Retinal pigment epithelial cell (primary cell): Measurements from ENCODE around the gene KCTD18.

Experiments used
- DNase-seq: peaks from one replicate; pipeline ENCODE4 v3.0.0-alpha.2; 2010; ENCODE audit warnings: low read depth
- H3K4me3 ChIP-seq: 2 replicates; pipeline ENCODE4 v1.5.1; 2011; ENCODE audit warnings: mild to moderate bottlenecking, low read length, control low read depth, moderate library complexity
- CTCF ChIP-seq: conservative IDR thresholded peaks from 2 replicates; pipeline ENCODE4 v1.5.1; 2011; ENCODE audit warnings: low read depth, low read length, control low read depth, inconsistent platforms

KCTD18 gene

GRCh38 chr2:200506679-200507078, 3.2 kb downstream of the KCTD18 start:
- no peak overlapping the region for H3K4me3 ChIP-seq
- no peak for TF ChIP-seq CTCF
- DNase-seq, result no peak

GRCh38 chr2:200502196-200502595, 7.7 kb downstream of the KCTD18 start:
- no peak for DNase-seq
- H3K4me3 ChIP-seq, result no peak overlapping the region
- TF ChIP-seq CTCF, result no peak

GRCh38 chr2:200498402-200499162, 11.3 kb downstream of the KCTD18 start:
- no peak for DNase-seq
- no peak for TF ChIP-seq CTCF
- no peak overlapping the region for H3K4me3 ChIP-seq

GRCh38 chr2:200496696-200497095, 13.2 kb downstream of the KCTD18 start:
- DNase-seq, result no peak
- no peak overlapping the region for H3K4me3 ChIP-seq
- TF ChIP-seq CTCF, result no peak

GRCh38 chr2:200494048-200494447, 15.8 kb downstream of the KCTD18 start:
- DNase-seq, result no peak

GRCh38 chr2:200492656-200493055, 17.2 kb downstream of the KCTD18 start:
- no peak overlapping the region for H3K4me3 ChIP-seq
- DNase-seq, result no peak
- no peak for TF ChIP-seq CTCF

More at GRCh38 chr2:200494048-200494447, 15.8 kb downstream of the KCTD18 start:
- no peak overlapping the region for H3K4me3 ChIP-seq
- TF ChIP-seq CTCF, result no peak

- no peak for TF ChIP-seq CTCF
- no peak overlapping the region for H3K4me3 ChIP-seq
- DNase-seq, result no peak
Observed at GRCh38 chr2:200490001-200490400, 19.9 kb downstream of the KCTD18 start.
